NCI-H128 (cell line): Measurements from ENCODE around the gene KCNA3.
"Not testable (repeated sequence)": the region's sequence is repeated elsewhere in the genome, so short reads cannot be mapped to it uniquely, and the experiment has no call there.

ENCODE experiments used
- DNase-seq: peaks from one replicate; lab custom pipeline; 2025; ENCODE audit not compliant: unreplicated experiment; lab: John Stamatoyannopoulos, UW

Gene KCNA3

DNA sequence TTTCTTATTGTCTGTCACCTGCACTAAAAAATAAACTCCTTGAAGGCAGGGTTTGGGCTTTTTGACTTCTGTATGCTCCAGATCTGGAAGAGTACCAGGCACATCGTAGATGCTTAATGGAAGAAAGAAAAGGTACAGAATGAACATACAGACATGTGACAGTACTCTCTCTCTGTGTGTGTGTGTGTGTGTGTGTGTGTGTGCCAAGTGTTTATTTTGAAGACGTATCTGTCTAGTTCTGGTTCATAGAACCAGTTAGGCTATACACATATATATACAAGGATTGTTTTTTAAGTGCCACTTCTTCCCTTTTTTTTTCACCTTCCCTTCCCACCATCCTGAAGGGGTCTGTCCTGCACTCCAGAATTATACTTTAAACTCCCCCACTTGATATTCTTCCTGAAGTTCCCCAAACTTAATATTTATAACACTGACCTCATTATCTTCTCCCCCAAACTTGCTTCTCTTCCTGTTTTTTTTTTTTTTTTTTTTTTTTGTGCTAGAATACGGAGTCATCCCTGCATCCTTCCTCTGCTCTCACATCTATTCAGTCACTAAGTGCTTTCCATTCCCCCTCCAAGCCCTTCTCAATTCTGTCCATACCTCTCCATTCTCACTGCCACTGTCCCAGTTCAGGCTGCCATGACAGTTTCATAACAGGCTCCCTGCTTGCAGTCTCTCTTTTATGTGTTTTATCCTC, 5.4 kb upstream of the KCNA3 start:
- DNase-seq, result no peak

DNA sequence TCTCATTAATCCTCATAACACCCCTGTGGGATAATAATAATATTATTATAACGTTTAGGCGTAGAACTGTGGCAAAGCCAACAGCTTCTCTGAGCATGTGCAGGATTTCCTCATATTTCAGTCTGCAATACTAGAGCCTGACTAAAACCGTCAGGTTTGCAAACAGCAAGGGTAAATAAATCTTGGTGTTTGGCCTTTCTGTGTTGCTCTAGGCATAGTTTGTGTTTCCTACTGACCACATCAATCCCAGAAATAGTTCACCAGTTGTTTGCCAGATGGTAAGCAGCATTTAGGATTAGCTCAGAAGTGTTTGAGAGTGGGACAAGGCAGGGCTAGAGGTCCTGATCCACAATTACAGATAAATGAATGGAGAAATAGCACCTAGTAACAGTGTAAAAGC, 2.8 kb upstream of the KCNA3 start:
- no peak for DNase-seq

DNA sequence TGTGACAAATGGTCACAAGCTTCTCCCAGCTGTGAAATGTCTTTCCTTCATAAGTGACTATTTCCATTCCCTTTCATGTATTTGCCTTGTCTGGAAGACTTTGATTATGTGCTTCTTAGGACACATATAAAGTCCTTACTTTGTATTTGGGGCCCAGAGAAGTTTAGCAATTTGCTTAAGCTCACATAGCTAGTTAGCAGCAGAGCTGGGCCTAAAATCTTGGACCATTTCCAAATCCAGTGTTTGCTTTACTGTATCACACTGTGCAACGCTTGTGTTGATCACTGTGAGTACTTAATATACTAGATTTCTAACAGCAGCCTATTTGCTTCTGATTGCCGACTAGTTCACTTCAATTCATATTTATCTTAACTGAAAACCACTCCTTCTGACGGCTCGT, 2.2 kb upstream of the KCNA3 start:
- DNase-seq, result peak; percentile 32

DNA sequence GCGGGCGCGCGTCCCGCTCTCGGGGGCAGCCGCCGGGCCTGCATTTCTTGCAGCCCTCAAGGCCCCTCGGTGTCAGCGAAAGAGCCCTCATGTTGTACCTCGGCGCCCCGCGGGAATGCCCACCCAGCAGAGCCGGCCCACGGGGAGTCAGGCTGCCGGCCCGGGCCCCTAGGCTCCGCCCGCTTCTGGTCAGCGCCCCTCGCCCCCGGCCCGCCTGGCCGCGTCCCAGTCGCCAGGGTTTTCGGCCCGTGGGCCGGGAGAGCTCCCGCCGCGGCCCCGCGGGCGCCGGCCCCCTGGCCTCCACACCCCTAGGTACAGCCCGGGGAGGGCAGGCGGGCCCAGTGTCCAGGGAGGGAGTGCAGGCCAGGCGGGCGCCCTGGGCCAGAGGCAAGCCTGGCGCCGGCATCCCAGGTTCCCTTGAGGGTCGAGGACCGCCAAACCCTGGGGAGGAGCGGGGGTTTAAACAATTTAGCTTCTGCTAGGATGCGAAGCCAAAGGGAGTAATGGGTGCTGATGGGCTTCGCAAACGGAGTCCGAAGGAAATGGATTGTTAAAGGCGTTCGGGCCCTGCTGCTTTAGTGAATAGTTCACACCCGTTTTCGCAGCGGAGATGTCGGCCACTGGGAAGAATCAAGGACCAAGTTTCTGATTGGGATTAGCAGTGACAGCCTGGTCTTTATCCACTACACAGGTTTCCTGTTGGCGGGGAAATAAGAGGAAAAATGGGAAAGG, 486 bp upstream of the KCNA3 start:
- no peak for DNase-seq

DNA sequence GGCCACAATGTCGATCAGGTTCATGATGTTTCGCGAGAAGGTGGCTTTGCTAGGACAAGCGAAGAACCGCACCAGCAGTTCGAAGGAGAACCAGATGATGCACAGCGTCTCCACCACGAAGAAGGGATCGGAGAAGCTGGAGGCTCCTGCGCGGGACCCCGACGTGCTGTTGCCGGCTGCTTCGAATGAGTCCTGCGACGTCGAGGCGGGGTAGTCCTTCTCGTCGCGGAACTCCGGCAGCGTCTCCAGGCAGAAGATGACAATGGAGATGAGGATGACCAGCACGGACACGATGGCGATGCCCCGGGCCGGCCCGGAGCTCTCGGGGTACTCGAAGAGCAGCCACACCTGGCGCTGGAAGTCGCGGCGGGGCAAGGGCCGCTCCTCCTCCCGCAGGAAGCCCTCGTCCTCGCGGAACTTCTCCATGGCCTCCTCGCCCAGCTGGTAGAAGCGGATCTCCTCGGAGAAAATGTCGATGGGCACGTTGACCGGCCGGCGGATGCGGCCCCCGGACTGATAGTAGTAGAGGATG, 869 bp downstream of the KCNA3 start:
- DNase-seq, result no peak

DNA sequence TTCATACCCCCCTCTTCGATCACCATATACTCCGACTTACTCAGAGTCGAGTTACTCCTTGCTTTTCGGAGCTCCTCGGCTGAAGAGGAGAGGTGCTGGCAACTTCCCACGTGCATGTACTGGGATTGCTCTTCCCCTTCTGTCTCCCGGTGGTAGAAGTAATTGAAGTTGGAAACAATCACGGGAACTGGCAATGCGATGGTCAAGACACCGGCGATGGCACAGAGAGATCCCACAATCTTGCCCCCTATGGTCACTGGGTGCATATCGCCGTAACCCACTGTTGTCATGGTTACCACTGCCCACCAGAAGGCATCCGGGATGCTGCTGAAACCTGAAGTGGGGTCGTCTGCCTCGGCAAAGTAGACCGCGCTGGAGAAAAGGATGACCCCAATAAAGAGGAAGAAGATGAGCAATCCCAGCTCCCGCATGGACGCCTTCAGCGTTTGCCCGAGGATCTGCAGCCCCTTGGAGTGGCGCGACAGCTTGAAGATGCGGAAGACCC, 1.5 kb downstream of the KCNA3 start:
- DNase-seq, result no peak

DNA sequence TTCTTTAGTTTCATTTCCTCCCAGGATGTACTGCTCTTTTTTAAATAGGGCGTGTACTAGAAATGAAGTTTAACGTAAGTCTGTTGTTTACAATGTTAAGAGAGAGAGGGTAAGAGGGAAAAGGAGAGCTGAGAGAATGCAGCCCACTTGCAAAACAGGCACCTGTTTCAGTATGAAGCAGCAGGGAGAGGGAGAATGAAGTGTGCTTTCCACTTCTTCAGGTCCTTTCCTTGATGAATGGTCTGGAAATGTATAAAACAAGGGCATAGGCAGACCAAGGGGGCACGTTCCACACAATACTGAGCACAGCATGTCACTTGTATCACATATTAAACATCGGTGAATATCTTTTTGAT, 2.0 kb downstream of the KCNA3 start:
- DNase-seq, result no peak

DNA sequence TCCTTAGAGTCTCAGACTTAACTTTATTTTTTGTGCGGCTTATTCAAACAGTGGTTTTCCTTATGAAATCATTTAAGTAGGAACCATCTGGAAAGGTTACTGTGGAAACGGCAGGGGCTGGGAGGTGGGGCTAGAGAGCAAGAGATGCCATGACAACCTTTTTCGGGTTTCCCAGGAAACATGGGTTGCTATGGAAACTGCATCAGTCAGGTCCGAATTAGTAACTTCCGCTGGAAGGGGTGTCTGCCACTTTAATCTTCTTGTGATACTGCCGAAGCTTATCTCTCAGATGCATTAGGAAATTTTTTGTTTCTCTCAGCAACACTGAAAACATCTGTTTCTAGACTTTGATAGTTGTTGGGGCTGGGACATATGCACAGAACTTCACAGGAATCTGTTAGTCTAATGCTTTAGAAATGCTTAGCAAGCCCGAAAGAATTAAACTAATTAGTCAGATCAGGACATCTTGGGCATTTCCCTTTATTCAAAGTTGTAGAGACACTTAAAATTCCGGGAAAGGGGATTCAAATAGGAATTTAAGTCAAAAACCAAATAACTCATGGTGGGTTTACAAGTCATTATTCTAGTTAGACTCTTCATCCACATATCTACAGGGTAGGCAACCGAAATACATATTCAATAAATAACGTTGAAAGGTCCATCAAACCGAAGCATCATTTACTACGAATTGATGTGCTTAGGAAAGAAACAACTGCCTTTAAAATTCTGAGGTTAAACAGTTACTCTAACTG, 2.6 kb downstream of the KCNA3 start:
- no peak for DNase-seq

DNA sequence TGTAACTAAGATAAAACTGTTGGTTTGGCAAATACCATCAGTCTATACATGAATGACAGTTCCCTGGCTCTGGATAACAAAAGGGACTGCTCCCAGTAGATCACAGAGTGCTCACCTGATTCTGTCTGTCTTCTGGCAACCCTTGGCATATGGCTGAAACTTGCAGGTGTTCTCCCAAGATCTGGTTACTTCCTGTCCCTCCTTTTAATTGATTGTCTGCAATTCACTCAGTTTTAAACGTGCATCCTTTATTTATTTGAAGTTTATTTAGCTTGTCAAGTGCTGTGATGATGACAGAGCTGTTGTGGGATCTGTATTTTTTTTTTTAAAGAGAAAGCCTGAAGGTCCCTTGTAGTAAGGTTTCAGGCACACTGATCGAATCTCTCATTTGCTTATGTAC, 3.4 kb downstream of the KCNA3 start:
- no peak for DNase-seq

DNA sequence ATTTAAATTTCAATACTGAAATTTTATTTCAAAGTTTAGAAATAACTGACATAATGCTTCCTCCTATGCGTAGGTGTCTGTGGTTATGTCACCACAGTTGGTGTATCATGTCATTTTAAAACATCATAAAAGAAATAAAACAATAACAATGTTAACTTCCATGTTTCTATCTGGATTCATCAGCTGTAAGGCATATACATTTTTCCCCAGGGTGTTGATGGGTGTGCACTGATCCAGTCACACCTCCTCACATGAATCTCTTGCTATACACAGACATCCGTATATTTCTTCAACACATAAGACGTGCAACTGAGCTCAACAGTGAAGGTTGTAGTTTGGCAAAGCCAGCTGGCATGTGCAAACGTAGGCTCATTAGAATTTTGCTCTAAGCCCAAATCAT, 6.2 kb downstream of the KCNA3 start:
- DNase-seq, result no peak

DNA sequence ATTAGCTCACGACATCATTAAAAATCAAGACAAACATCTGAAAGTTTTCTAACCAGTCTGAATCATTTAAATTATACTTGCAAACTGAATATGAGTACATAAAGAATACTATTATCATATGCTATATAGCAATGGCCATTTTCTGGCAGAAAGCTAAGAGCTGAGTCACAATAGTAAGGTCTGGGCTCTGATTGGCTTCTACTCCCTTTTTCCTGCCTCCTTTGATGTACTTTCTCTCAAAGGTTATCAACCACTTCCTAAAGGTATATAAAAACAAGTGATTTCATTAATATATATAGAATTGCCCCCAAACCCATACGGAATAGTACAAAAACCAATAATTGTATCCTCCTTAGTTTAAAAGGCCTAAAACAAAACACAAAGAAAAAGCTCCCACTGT, 7.0 kb downstream of the KCNA3 start:
- DNase-seq, result no peak

DNA sequence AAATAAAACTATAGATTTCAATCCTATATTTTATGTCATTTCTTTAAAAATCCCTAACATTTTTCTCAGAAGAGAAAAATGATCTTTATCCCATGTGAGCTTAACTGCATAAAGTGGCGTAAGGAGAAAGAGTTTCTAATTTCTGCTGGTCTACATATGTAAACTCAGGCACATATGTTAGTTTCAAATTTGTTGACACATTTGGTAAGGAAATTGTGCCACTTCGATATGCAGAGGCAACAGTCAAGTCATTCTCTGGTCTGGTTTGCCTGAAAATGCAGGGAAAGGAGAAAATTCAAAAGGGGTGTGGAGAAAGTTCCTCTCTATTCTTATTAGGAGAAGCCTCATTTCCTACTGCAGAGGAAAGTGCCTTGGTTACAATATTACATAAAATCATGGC, 11.5 kb downstream of the KCNA3 start:
- no peak for DNase-seq

DNA sequence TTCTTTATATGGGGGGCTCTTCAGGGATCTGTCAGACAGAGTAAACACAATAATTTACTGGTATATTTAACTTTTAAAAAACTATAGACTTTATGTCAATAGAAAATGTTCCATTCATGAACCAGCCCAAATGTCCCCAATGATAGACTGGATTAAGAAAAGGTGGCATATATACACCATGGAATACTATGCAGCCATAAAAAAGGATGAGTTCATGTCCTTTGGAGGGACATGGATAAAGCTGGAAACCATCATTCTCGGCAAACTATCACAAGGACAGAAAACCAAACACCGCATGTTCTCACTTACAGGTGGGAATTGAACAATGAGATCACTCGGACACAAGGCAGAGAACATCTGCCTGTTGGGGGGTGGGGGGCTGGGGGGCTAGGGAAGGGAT, 15.2 kb downstream of the KCNA3 start:
- DNase-seq, result not testable (repeated sequence)

DNA sequence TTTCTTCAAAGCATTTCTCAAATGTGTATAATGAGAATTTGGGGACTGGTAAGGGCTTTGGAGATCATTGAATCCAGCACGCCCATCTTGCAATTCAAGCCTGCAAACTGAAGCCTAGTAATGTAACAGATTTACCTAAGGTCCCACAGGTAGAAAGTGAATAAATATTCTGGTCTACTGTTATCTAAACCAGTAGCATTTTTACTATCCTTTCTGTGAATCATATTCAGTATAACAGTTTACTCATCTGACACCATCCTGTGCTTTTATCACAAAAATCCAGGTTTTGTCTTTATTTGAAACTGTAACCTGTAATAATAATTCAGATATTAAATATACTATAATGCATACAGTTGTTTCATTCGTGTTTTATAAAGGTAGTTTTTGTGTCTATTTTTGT, 17.4 kb downstream of the KCNA3 start:
- DNase-seq, result no peak

DNA sequence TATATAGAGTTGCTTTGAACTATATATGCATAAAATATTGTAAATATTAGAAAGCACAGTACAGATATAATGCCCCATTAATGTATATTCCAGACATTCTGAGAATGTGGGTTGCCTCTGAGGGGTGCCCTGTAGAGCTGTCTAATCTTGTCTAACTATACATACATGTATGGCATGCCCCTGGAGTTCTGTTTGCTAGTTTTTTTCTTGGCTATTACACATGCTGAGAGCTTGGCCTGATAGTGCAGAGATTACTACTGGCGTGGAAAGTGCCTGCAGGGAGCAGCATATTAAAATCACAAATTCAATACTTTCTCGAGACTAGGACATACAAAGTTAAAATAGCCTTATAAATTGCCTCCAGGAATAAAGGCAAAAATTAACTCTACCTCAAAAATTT, 24.1 kb downstream of the KCNA3 start:
- DNase-seq, result no peak

DNA sequence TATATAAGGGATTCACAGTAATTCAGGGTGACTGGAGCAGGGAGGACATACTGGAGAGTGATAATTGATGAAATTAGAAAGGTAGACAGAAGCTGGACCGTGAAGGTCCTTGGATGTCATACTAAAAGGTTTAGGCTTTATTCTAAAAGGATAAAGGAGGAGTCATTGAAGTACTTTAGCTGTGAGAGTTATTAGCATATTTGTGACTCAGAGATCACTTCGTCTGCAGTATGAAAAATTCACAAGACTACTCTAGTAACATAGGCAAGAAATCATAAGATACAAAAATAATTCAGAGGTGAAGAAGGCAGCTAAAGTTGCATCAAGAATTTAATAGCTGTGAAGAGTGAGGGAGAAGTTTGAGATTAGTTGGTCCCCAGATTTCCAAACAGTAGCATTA, 26.3 kb downstream of the KCNA3 start:
- DNase-seq, result no peak

DNA sequence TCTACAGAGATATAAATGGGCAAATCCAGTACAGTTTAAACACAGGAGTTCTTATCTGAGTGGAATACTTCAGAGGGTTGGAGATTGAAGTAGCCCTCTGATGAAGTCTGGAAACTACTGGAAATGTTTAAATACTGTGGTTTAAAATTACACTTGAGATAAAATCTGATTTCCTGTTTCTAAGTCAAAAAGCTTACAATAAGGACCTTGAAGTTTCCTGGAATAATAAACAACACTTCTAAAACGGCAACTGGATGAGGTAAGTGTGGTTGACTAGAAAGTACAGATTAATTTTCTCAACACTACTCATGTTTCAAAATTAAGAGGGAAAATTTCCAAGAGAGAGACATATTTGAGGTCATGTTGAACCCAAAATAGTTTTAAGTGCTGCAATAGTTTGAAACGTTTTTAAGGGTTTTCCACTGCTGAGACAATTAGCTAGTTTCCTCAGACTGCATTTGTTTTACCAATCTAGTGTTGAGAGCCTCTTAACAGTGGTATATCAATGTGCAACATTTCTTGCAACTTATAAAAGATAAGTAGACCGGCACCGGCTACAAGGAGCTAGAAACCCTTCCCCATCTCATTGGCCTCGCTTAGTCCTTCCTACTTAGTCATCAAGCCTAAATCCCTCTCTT, 27.4 kb downstream of the KCNA3 start:
- no peak for DNase-seq

DNA sequence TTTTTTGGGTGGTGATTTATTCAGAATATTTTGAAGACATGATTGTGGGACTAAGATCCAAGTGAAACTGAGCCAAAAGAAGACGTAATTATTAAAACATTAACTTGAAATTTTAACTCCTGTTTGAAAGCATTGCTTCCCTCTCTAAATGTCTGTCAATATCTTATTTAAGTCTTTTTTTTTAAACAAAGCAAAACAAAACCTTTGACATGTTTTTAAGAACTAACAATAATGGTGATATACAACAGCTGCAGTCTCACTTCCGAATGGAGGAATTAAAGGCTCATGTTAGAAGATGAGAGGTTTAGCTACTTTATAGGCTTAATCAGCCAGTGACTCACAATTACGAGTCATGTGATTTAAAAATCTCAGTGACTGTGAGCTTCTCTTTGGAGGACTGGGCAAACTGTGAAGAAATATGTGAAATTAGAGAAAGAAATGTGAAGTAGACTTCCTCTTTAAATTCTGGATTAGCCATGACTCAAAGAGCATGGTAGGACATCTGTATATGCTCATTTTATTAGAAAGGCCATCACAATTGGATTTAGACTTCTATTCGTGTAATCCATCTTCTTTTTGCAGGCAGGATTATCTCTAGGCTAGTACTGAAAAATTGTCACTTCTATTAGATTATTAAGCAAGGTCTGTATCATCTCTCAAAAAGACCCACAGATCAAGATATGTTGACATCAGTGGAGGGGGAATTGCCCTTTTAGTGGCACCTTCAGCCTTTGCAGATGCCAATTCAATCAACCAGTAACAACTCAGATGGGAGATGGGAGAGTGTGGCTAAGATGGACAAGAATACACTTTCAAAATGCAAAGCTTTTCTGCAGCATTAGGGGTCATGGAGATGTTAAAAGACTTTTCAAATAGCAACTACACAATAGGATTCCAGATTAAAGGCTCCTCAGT, 28.7 kb downstream of the KCNA3 start:
- DNase-seq, result no peak

DNA sequence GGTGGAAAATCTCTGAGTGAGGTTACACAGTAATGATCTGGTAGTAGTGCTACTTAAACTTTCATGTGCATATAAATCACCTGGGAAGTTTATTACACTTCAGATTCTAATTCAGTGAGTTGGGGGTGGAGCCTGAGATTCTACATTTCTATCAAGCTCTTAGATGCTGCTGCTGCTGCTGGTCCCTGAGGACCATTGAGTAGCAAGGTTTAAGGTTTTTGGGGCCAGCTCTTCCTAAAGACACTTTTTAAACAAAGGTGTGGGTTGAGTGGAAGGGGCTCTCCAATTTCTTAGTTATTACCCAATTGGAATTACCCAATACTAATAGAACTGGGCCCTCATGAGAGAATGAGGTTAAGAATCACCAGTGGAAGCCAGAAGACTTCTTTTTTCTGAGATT, 29.5 kb downstream of the KCNA3 start:
- no peak for DNase-seq

DNA sequence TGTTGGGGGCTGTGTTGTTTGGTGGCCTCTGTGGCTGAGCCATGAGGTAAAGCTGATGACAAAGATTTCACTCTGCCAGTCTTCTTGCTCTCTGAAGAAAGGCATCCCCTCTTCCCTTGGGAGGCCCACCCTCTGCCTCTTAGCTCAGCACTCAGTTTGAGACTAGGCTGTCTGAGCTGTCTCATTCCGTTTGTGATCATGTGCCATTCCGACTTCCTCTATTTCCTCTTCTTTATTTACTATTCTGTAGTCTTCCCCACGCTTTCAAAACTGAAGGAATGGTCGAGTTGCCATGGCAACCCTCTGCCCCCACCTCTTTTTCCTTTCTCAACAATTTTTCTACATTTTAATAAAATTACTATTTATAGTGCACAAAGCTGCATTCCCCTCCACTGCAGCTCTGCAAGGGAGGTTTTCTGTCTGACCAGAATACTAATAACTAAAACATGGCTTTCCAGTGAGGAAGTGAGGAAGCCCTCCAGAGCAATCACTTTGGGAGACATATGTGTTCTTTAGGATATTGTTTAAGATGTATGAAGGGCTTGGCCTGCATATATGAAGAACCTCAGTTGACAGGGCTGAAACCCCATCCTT, 30.8 kb downstream of the KCNA3 start:
- no peak for DNase-seq
